ENCODE measurements around the gene MAP4K1.

DNA sequence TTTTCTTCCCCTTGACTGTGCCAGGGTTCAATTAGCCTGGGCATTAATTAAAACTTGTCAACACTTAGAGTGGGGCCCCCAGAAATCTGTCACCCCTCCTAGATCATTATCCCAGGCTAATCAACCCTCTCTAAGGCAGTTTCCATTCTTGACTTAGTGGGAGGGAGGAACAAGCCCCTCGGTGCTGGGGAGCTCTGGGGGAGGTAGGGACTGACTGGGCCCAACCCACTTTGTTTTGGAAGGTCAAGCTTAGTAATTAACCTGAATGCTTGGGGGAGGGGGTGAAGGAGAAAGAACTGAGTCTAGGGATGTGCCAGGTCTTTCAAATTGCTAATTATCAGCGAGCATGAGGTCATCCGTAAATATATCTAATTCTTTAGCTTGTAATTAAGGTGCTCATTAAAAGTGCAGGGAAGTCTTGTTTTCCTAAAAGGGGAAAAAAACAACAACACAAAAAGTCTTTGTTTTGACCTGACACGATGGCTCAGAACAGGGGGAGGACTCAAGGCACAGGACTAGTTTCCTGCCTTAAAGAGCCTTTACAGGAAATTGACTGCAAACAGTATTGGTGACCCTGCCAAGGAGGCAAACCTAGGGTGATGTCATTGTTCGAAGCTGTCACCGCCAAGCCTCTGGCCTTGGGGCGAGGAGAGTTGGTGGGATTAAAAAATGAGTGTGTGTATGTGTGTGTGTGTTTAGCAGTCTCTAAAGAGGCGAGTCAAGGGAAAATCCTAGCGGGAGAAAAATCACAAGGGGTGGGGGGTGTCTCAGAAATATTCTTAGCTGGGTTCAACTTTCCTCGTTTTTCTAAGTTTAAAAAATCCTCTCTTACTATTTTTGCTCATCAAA lies 49.1 kb upstream of the MAP4K1 start:
- TF ChIP-seq, protein P1, sequence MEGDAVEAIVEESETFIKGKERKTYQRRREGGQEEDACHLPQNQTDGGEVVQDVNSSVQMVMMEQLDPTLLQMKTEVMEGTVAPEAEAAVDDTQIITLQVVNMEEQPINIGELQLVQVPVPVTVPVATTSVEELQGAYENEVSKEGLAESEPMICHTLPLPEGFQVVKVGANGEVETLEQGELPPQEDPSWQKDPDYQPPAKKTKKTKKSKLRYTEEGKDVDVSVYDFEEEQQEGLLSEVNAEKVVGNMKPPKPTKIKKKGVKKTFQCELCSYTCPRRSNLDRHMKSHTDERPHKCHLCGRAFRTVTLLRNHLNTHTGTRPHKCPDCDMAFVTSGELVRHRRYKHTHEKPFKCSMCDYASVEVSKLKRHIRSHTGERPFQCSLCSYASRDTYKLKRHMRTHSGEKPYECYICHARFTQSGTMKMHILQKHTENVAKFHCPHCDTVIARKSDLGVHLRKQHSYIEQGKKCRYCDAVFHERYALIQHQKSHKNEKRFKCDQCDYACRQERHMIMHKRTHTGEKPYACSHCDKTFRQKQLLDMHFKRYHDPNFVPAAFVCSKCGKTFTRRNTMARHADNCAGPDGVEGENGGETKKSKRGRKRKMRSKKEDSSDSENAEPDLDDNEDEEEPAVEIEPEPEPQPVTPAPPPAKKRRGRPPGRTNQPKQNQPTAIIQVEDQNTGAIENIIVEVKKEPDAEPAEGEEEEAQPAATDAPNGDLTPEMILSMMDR (IDR thresholded peaks at IDR 0.05; ENCODE audit: low read length), result no peak
- TF ChIP-seq EZH2 (optimal IDR thresholded peaks at IDR 0.05; ENCODE audit: low read depth, low read length), result no peak

All from MM.1S (cell line).